ENCODE measurements around the gene PTPRM.

Gene PTPRM

DNA sequence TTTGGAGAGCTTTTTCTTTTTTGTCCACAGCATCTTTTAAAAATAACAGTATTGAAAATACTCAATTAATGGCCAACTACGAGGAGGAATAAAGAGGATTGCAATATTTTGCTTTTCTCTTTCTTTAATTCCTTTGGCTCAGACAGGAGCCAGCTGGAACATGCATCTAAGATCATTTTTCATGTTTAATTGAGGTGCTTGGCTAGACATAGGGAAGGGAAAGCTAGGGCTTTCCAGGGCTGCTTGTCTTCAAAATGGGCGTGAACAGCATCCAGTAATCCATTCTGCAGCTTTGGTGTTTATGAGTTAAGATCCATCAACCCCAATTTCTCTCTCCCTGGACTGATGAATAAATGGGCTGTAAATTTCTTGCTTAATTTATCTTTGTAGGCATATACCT lies 323.0 kb downstream of the PTPRM start:
- DNase-seq = no peak
- H3K4me1 ChIP-seq = peaks cover 0 to 5% (median 0%) of the 10 kb centered on the region in 4 donors
- intact Hi-C loops (cut with DNase I; ENCODE audit: low total_unique reads) = no loop called here
- TF ChIP-seq, protein P1, sequence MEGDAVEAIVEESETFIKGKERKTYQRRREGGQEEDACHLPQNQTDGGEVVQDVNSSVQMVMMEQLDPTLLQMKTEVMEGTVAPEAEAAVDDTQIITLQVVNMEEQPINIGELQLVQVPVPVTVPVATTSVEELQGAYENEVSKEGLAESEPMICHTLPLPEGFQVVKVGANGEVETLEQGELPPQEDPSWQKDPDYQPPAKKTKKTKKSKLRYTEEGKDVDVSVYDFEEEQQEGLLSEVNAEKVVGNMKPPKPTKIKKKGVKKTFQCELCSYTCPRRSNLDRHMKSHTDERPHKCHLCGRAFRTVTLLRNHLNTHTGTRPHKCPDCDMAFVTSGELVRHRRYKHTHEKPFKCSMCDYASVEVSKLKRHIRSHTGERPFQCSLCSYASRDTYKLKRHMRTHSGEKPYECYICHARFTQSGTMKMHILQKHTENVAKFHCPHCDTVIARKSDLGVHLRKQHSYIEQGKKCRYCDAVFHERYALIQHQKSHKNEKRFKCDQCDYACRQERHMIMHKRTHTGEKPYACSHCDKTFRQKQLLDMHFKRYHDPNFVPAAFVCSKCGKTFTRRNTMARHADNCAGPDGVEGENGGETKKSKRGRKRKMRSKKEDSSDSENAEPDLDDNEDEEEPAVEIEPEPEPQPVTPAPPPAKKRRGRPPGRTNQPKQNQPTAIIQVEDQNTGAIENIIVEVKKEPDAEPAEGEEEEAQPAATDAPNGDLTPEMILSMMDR (IDR thresholded peaks at IDR 0.05) = no peak
- H3K36me3 ChIP-seq = no peaks in the 10 kb centered on the region
- no peak overlapping the region for H3K27ac ChIP-seq
- no peak overlapping the region for H3K4me3 ChIP-seq
- no peaks in the 10 kb centered on the region for H3K9me3 ChIP-seq
- no peaks in the 10 kb centered on the region for H3K27me3 ChIP-seq

GRCh38 chr18:7892556-7892955 lies 325.4 kb downstream of the PTPRM start:
- no peak for DNase-seq
- TF ChIP-seq, protein P1 (IDR thresholded peaks at IDR 0.05) = no peak
- intact Hi-C loops (cut with DNase I; ENCODE audit: low total_unique reads) = no loop called here
- Histone ChIP-seq H3K9me3 (no peaks in the 10 kb centered on the region), H3K27me3 (no peaks in the 10 kb centered on the region), H3K36me3 (no peaks in the 10 kb centered on the region), H3K27ac (no peak overlapping the region), H3K4me1 (peaks cover 0 to 19% (median 10%) of the 10 kb centered on the region in 4 donors), H3K4me3 (no peak overlapping the region)

DNA sequence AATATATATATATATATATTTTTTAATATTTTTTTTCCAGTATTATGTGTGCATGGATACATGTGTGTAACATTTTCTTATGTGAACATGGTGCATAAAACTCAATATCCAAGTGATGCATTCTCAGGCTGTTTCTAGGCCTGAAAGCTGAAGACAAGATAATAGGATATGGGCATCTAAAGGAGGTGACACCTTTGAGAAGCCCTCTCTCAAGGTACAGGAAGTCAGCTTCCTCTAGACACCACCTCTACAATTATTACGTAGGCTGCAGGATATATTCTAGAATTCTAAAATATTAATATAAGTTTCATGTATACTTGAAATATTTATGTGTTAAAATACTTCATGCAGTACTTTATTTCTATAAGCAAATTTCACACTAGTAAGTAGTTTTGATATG lies 327.5 kb downstream of the PTPRM start:
- intact Hi-C loops (cut with DNase I; ENCODE audit: low total_unique reads) = no loop called here
- H3K4me1 ChIP-seq = peaks cover 0 to 35% (median 10%) of the 10 kb centered on the region in 4 donors
- no peaks in the 10 kb centered on the region for H3K9me3 ChIP-seq
- no peaks in the 10 kb centered on the region for H3K36me3 ChIP-seq
- no peaks in the 10 kb centered on the region for H3K27me3 ChIP-seq
- H3K27ac ChIP-seq = no peak overlapping the region
- TF ChIP-seq, protein P1 (IDR thresholded peaks at IDR 0.05) = no peak
- DNase-seq = no peak
- no peak overlapping the region for H3K4me3 ChIP-seq

- Histone ChIP-seq H3K9me3 (no peaks in the 10 kb centered on the region), H3K4me3 (no peak overlapping the region), H3K4me1 (peaks cover 0 to 35% (median 8%) of the 10 kb centered on the region in 4 donors), H3K36me3 (no peaks in the 10 kb centered on the region), H3K27ac (no peak overlapping the region), H3K27me3 (no peaks in the 10 kb centered on the region)
- no peak for DNase-seq
- TF ChIP-seq, protein P1 (IDR thresholded peaks at IDR 0.05) = no peak
- intact Hi-C loops (cut with DNase I; ENCODE audit: low total_unique reads) = no loop called here
These were observed 328.2 kb downstream of the PTPRM start for GRCh38 chr18:7895346-7895745.

DNA sequence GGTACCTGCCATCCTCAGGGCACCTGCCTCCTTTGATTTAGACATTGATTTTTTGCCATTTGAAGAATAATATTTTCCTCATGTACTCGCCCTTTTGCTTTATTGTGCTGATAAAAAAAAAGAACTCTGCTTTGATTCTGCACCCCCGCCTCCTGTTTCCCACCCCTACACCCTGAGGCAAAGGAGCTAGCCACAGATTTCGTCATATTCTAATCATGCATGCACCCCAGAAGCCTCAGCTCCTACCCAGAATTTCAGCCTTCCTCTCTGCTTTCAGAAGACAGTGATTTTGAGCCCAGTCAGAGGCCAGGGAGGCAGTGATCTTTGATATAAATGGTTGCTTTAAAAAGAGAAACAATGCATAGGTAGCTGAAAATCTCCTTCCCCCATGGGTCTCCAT lies 329.0 kb downstream of the PTPRM start:
- Histone ChIP-seq H3K36me3 (no peaks in the 10 kb centered on the region), H3K27ac (peak overlapping the region; percentile 9 to 56), H3K4me3 (no peak overlapping the region), H3K4me1 (peaks cover 0 to 42% (median 10%) of the 10 kb centered on the region in 4 donors), H3K27me3 (no peaks in the 10 kb centered on the region), H3K9me3 (no peaks in the 10 kb centered on the region)
- TF ChIP-seq, protein P1 (IDR thresholded peaks at IDR 0.05) = no peak
- DNase-seq = no peak
- intact Hi-C loops (cut with DNase I; ENCODE audit: low total_unique reads) = no loop called here

Data from tibial artery (tissue), 4 donors.